ENCODE results near the gene ARHGEF19. TPM values are rescaled to one million over a fixed set of nuclear protein-coding genes. Genes with fewer than 3 reads are reported as not detected.

Gene ARHGEF19
- total RNA-seq, 2 donors from 2014 or later, result 14.8 to 17.5 TPM

DNA sequence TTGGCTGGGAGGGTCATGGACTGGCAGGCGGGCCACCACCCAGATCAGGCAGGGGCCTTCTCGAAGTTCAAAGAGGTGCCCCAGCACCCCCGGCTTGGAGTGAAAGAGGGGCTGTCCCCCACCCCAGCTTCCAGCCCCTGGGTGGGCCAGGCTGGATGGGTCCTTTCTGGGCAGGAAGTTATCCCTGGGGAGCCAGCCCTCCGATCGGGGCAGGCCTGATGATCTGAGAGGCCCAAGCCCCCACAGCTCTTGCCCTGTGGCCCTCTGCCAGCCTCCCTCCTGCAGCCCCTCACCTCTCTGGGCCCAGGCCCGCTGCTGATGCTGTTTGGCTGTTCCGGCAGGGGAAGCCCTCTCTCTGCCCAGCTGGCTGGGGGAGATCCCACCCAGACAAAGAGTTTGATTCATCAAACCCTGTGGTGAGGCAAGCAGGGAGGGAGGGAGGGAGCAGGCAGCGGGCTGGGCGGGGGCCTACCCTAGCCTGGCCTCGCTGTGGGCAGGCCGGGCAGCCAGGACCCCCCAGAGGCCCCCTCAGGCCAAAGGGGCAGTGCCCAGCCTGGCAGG is 2.5 kb downstream of the ARHGEF19 start:
- no peak for DNase-seq
- Histone ChIP-seq H3K9me3 (ENCODE audit: control insufficient read depth, low read length) (no peaks in the 10 kb centered on the region), H3K9ac (ENCODE audit: extremely low read depth, low read length, poor library complexity, severe bottlenecking) (no peak overlapping the region), H3K4me3 (ENCODE audit: low read length) (no peak overlapping the region), H3K27ac (ENCODE audit: low read depth, low read length) (no peak overlapping the region), H3K27me3 (ENCODE audit: control insufficient read depth, insufficient read depth, low read length, poor library complexity, severe bottlenecking) (peaks cover 6% of the 10 kb centered on the region), H3K4me1 (ENCODE audit: control insufficient read depth, insufficient read depth, low read length) (no peaks in the 10 kb centered on the region), H3K36me3 (ENCODE audit: control insufficient read depth, insufficient read depth, low read length) (no peaks in the 10 kb centered on the region)
- no peak overlapping the region for H3K27ac Mint-ChIP-seq
- WGBS, 2 experiments (ENCODE audit: insufficient coverage in 1 of 2, insufficient read length in 1 of 2), result 87 to 100% methylated on average over 1 to 11 of the region's 11 CpGs
- H3K36me3 Mint-ChIP-seq (ENCODE audit: low read depth), result no peaks in the 10 kb centered on the region
- H3K4me1 Mint-ChIP-seq, result peaks cover 12% of the 10 kb centered on the region
- TF ChIP-seq, protein P1, sequence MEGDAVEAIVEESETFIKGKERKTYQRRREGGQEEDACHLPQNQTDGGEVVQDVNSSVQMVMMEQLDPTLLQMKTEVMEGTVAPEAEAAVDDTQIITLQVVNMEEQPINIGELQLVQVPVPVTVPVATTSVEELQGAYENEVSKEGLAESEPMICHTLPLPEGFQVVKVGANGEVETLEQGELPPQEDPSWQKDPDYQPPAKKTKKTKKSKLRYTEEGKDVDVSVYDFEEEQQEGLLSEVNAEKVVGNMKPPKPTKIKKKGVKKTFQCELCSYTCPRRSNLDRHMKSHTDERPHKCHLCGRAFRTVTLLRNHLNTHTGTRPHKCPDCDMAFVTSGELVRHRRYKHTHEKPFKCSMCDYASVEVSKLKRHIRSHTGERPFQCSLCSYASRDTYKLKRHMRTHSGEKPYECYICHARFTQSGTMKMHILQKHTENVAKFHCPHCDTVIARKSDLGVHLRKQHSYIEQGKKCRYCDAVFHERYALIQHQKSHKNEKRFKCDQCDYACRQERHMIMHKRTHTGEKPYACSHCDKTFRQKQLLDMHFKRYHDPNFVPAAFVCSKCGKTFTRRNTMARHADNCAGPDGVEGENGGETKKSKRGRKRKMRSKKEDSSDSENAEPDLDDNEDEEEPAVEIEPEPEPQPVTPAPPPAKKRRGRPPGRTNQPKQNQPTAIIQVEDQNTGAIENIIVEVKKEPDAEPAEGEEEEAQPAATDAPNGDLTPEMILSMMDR (conservative IDR thresholded peaks at IDR 0.05), result no peak
- H3K27me3 Mint-ChIP-seq (ENCODE audit: insufficient read depth), result peaks cover 5% of the 10 kb centered on the region
- no peak overlapping the region for H3K4me3 Mint-ChIP-seq
- no peaks in the 10 kb centered on the region for H3K9me3 Mint-ChIP-seq

DNA sequence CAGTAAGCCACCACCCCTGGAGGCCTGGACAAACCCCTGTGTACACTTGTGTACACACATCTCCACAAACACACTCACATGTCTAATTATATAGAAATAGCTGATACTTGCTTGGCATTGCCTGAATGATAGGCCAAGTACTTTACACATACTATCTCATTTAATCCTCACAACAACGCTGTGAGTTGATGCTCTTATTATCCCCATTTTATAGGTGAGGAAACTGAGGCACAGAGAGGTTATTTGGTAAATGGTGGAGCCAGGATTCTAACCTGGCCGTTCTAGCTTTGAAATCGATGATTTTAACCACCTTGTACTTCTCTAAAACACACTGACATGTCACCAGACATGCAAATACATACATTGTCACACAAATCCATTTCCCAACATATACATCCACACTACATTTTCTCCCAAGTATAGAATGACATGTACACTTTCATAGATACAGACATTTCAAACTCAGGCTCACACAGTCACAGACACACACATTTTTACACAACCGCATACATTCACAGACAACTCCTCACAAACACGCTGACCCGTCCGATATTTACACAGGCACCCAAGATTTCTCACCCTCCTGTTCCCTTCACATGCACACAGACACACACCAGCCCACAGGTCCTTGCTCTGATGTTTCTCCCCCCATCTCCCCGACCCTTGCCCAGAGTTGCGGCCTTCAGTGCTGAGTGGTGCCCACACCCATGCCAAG is 3.2 kb downstream of the ARHGEF19 start:
- H3K27ac Mint-ChIP-seq, result no peak overlapping the region

DNA sequence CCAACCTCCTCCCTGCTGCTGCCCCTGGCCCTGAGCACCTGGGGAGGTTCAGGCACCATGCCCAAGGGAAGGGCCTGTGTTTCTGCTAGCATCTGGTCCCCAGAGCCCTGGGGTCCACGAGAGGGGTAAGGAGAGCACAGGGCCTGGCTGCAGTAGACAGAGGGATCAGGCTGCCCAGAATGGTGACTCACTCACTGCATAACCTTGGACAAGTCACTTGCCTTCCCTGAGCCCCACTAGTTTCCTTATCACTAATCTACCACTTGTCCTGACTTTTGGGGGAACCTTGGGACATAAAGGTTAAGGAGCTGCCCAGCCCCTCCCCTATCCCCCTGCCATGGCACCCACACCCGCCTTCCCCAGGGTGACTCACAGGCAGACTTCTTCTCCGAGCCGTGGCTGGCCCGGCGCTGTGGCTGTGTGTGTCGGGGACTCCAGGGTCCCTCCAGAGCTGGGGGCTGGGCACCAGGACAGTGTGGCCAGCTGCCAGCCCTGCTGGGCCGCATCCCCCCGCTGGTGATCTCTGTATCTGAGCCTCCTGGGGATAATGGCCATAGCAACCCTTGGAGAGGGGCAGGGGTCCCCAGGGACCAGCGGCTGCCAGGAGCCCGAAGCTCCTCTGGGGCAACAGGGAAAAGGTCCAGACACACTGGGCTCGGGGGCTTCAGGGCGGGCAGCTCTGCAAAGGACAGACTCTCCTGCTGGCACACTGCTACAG is 4.0 kb downstream of the ARHGEF19 start:
- peaks cover 12% of the 10 kb centered on the region for H3K4me1 Mint-ChIP-seq

More for the DNA sequence above, 3.2 kb downstream of the ARHGEF19 start:
- no peak overlapping the region for H3K9ac ChIP-seq (ENCODE audit: extremely low read depth, low read length, poor library complexity, severe bottlenecking)
- DNase-seq, result no peak
- no peak overlapping the region for H3K27ac ChIP-seq (ENCODE audit: low read depth, low read length)
- Mint-ChIP-seq H3K36me3 (ENCODE audit: low read depth) (no peaks in the 10 kb centered on the region), H3K4me1 (peaks cover 12% of the 10 kb centered on the region), H3K27me3 (ENCODE audit: insufficient read depth) (peaks cover 5% of the 10 kb centered on the region), H3K9me3 (no peaks in the 10 kb centered on the region), H3K4me3 (no peak overlapping the region)
- peaks cover 6% of the 10 kb centered on the region for H3K27me3 ChIP-seq (ENCODE audit: control insufficient read depth, insufficient read depth, low read length, poor library complexity, severe bottlenecking)
- TF ChIP-seq, protein P1 (conservative IDR thresholded peaks at IDR 0.05), result no peak
- H3K9me3 ChIP-seq (ENCODE audit: control insufficient read depth, low read length), result no peaks in the 10 kb centered on the region
- no peaks in the 10 kb centered on the region for H3K4me1 ChIP-seq (ENCODE audit: control insufficient read depth, insufficient read depth, low read length)
- H3K36me3 ChIP-seq (ENCODE audit: control insufficient read depth, insufficient read depth, low read length), result no peaks in the 10 kb centered on the region
- WGBS, 2 experiments (ENCODE audit: insufficient coverage in 1 of 2, insufficient read length in 1 of 2), result 75 to 100% methylated on average over 2 to 9 of the region's 9 CpGs
- H3K4me3 ChIP-seq (ENCODE audit: low read length), result no peak overlapping the region

More for the DNA sequence above, 4.0 kb downstream of the ARHGEF19 start:
- WGBS, 2 experiments (ENCODE audit: insufficient coverage in 1 of 2, insufficient read length in 1 of 2), result 79 to 94% methylated on average over 5 to 13 of the region's 13 CpGs
- no peak overlapping the region for H3K27ac Mint-ChIP-seq
- peaks cover 5% of the 10 kb centered on the region for H3K27me3 Mint-ChIP-seq (ENCODE audit: insufficient read depth)
- H3K9me3 Mint-ChIP-seq, result no peaks in the 10 kb centered on the region
- Histone ChIP-seq H3K36me3 (ENCODE audit: control insufficient read depth, insufficient read depth, low read length) (no peaks in the 10 kb centered on the region), H3K4me3 (ENCODE audit: low read length) (no peak overlapping the region), H3K27ac (ENCODE audit: low read depth, low read length) (no peak overlapping the region), H3K9ac (ENCODE audit: extremely low read depth, low read length, poor library complexity, severe bottlenecking) (no peak overlapping the region), H3K4me1 (ENCODE audit: control insufficient read depth, insufficient read depth, low read length) (no peaks in the 10 kb centered on the region), H3K9me3 (ENCODE audit: control insufficient read depth, low read length) (no peaks in the 10 kb centered on the region), H3K27me3 (ENCODE audit: control insufficient read depth, insufficient read depth, low read length, poor library complexity, severe bottlenecking) (peaks cover 6% of the 10 kb centered on the region)
- TF ChIP-seq, protein P1 (conservative IDR thresholded peaks at IDR 0.05), result no peak
- no peak for DNase-seq
- H3K4me3 Mint-ChIP-seq, result no peak overlapping the region
- H3K36me3 Mint-ChIP-seq (ENCODE audit: low read depth), result no peaks in the 10 kb centered on the region
